ENCODE measurements around the gene DOCK4.

Gene DOCK4

DNA sequence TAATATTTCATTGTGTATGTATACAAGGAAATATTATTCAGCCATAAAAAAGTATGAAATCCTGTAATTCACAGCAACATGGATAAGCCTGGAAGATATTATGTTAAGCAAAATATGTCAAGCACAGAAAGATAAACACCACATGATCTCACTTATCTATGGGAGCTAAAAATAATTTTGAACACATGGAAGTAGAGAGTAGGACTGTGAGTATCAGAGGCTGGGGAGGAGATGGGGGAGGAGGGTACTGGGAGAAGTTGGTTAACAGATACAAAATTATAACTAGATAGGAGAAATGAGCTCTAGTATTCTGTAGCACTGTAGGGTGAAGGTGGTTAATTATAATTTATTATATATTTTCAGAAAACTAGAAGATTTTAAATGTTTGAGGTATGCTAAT is 132.7 kb downstream of the DOCK4 start:
- DNase-seq, result no peak

DNA sequence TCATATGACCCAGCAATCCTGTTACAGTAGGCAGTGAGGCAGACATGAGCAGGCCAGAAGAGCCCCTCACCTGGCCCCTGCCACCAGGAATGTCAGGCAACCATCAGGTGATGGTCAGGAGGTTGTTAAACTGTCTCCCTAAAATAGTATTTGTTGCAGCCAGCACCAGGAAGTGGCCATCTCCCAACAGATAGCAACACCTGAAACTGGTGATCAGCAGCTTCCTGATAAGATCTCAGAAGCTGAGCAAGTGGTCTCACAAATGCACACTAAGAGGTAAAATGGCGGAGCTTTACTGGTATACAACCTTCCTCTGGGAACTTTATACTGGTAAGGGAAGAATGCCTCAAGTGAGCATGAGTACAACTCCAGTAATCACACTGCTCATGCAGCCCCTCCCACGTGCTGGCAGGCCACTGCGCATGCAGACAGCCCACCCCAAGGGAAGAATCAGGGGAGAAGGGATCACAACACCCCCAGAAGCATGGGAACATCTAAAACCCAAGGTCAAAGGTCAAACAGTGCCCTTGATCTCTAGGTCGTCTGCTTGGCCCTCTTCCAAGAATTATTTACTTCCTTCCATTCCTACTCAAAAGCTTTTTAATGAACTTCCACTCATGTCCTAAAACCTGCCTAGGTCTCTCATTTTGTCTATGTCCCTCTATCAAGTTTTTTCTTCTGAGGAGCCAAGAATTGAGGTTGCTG is 133.5 kb downstream of the DOCK4 start:
- DNase-seq, result no peak

DNA sequence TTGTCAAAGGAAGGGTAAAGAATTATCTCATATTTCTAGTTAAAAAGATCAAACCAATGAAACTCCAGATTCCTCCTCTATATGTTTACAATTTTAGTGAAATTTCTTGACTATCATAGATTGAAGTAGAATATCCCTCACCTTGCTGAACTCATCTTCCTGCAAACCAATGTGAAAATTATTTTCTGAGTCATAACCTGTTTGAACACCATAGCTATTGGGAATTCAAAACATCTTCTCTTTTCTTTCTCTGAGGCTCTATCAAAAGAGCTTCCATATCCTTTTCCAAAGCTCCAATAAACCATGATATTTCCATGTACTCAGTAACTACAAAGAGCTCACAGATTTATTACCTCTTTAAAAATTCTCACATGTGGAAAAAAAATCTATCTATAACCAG is 134.3 kb downstream of the DOCK4 start:
- DNase-seq, result no peak

DNA sequence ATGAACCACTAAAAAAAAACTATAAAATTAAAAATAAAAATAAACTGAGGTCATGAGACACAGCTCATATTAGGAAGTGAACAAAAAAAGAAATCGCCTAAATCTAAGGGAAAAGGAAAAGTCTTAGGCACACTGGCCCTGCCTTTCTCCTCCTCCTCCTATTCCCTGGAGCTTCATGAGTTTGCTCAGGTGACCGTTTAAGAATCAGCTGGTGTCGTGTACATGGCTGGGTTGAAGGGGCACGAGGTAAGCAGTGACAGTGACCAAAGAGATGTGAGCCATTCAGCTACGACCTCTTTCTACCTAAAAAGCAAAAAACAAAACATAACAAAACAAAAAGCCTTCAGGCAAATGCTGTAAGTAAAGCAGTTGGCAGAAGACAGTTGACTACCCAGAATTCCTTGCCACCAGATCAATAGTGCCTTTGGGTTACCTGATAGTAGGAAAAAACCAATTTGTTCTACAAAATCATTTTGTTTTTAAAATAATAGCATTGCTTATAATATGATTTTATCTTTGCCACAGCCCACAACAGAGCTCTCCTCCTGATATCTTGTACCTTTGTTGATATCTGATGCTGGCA is 135.4 kb downstream of the DOCK4 start:
- DNase-seq, result no peak

DNA sequence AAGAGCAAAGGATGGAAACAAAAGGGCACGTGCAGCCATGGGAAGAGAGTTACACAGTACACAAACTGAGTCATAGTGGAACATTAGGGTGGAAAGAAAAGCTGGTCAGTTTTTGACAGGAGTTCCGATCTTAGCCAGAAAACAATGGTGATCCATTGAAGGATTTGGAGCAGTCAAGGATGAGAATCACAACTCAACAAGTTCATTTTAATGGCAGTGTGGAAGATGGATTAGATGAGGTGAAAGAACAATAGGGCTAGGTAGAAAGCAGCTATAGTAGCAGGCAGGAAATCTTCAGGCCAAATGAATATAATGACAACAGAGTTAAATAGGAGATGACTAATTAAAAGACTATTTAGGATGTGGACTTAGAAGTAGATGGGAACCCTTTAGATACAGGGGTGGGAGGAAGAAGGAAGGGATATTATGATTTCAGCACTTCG is 136.3 kb downstream of the DOCK4 start:
- DNase-seq, result no peak

DNA sequence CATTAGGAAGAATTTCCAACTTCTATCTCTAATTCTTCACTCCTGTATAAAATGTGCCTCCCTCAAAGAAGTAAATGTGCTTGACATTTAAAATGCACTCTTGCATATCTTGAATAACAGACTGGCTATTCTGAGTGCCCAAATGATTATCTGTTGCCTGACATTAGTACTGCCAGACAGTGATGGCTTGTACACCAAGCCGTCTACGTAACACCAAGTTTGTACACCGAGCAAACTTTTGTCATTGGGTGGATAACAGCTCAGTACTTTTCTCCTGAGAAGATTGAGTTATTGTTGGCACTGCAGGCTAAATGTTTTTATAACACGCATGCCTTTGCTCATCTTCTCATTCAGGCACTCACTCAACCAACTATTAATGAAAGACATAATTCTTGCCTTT is 137.2 kb downstream of the DOCK4 start:
- DNase-seq, result no peak

DNA sequence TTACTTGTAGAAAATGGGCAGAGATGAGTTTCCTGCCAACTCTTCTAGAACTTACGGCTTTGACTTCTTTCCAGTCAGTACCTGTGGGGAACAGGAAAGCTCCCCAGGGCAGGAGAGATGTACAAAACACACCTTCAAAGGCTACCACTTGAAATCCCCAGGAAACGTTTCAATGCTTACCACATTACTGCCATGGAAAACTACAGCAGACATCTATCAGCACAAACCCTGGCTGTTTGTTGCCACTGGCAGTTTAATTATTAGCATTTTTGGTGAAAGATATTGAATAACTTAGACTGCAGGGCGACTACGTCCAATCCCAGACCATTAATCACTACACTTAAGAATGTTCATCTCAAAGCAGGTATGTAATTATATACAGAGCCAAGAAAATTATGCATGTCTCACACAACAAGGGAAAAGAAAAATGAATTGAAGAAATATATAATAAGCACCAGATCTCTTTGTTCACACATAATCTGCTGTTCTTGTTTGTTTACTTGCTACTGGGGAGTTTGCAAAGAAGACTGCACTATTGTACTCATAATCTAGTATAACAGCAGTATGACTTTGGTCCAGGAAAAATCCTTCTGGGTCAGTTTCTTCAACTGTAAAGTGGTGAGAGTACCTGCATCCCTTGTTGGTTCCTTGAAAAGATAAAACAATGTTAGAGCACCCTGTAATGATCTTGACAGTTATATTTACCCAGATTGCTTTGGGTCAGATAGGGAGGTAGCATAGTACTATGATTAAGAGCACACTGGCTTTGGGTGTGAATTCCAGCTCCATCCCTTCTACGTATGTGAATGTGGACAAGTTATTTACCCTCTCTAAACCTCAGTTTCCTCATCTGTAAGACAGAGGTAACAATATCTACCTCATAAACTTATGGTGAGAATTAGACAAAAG is 138.3 kb downstream of the DOCK4 start:
- DNase-seq, result no peak

DNA sequence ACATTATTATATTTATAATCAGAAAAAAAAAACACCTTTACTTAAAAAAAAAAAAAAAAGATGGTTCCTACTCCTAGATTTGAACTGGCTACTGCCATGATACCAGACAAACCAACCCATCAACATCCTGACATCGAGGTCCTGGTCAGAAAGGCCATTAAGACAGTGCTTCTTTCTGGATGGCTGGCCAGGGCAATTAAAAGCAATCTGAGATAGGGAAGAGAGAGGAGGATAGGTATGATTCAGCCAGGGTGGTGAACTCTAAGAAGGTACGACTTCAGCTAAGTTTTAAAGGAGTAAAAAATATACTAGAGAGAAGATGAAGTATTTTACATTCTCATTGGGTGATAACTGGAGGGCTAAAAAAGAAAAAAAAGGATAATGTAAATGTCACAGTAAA is 139.0 kb downstream of the DOCK4 start:
- DNase-seq, result no peak

DNA sequence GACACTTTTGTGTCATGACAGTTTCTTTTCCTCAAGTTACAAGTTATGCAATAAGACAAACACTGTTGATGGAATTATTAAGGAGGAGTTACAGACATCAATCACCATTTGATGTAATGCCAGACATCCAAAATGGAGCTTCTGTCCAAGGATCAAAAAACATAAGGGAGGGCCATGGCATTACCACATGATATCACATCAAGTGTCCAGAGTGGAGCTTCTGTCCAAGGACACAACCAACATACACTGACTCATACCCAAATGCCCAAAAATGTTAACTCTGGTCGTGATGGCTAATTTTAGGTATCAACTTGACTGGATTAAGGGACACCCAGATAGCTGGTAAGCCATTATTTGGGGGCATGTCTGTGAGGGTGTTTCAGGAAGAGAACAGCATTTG is 140.4 kb downstream of the DOCK4 start:
- no peak for DNase-seq

DNA sequence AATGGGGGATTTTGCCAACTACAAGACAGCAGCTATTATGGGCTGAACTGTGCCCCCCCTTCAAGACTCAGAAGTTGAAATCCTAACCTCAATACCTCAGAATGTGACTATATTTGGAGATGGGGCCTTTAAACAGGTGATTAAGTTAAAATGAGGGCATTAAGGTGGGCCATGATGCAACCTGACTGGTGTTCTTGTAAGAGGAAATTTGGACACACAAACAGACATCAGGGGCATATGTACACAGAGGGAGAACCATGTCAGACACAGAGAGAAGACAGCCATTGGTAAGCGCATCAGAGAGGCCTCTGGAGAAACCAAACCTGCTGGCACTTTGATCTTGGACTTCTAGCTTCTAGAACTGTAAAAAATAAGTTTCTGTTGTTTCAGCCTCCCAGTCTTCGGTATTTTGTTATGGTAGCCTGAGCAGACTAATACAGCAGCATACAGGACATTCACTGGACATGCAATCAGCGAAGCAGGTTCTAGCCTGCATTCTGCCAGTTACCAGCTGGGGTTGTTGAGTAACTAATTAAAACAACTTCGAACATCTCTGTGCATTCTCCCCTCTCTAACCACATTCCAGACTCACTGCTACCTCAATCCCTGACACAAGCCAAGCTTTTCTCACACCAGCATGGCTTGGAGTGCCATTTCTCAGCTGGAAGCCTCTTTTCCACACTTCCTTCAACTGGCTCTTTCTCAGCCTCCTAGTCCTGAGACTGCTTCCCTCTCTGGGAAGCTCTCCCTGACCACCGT is 141.4 kb downstream of the DOCK4 start:
- DNase-seq, result no peak

DNA sequence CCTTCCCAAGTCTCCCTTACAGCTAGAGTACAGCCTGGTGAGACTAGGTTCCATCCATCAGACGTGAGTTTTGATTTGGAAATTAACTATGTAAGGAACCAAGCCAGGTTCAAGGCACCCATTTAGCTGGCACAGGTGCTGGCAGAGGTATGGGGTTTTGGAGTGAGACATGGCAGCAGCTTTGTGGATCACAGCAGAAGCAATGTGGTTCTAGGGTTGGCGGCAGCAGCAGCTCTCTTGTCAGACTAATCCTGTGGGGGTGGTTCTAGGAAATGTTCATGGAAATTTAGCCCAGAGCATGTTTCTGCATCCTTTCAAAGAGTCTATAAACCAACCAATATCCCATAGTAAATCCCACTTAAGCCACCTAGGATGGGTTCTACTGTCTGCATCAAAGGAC is 142.2 kb downstream of the DOCK4 start:
- no peak for DNase-seq

DNA sequence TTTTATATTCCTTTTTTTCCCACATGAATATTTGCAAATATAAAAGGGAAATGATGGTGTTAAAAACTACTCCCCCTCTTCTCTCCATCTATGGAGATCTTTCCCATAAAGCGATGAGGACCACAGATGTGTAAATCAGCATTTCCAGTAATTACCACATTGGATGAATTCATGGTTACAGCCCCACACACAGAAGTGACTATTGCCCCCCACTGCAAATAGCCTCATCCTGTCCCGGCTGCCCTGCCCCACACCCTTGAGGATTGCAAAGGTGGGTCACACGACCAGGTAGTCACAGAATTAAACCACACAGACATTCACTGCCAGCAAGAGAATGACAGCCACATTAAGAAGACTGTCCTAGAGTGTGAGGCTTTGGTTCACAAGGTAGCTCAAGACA is 145.1 kb downstream of the DOCK4 start:
- no peak for DNase-seq

DNA sequence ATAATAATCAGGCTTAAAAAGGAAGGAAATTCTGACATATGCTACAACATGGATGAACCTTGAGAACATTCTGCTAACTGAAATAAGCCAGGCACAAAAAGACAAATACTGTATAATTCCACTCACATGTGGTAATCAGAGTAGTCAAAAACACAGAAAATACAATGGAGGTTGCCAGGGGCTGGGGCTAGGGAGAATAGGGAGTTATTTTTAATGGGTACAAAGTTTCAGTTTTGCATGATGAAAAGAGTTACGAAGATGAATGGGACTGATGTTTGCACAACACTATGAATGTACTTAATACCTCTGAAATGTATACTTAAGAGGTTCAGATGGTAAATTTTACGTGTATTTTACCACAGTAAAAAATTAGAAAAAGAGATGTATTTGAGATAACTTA is 145.6 kb downstream of the DOCK4 start:
- DNase-seq, result no peak

DNA sequence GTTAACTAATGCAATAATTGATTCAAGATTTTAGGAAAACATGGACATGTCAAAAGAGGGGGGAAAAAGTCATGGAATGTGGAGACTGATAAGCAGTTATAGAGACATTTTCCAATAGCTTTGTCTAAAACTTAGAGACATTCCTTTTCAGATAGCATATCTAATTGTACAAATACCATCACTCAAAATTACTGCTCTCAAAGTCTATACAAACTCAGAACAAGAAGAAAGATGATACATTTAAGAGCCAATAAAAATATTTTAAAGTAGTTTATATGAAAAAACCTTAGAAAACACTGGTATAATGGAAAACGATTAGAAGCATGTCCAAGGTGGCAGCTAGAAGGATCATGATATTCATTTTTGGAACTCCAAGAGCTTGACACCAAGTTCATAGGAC is 146.5 kb downstream of the DOCK4 start:
- DNase-seq, result no peak

DNA sequence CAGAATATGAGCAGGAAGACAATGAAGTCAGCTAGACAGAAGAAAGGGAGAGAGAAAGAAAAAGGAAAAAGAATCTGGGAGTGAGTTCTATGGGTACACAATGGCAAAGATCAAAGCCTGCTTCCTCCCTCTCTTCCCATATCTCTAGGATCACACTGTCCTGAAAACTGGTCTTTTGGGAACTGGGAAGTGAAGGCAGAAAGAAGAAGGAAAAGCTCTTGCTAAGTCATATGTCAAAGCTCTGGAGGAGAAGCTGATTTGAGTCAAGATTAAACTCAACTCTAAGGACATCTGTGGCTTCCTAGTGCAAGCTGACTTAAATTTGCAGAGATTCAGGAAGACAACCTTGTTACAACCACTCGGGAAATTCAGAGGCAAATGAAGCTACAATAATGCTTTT is 147.5 kb downstream of the DOCK4 start:
- DNase-seq, result no peak

DNA sequence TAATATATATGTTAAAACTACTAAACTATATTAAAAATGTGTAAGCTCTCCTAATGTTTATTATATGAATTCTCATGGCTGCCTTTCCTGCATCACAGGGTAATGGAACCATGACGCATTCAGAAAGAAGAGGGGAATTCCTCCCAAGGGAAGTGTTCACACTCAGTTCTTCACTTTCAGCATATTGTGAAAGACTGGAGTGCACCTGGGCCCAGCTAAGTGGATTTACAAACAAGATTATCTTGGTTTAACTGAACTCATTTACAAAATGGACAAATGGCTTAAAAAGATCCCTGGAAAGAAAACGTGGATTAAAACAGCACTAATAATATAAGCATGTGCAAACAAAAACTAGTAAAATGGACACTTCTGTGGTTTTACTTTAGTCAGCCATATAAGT is 149.8 kb downstream of the DOCK4 start:
- DNase-seq, result no peak

DNA sequence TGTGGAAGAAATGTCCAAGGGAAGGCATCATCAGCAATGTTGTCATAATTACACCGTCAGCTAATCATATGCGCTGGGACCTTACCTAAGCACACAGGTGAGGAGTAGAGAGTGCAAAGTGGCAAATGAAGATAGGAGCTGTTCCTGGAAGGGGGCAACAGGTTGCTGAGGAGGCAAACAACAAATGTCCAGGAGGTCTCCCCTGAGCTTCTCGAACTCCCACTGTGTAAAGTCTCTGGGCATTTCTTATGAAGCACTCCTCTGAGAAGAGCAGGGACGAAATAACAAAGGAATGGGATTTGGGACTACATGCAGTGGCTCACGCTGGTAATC is 152.5 kb downstream of the DOCK4 start:
- no peak for DNase-seq

DNA sequence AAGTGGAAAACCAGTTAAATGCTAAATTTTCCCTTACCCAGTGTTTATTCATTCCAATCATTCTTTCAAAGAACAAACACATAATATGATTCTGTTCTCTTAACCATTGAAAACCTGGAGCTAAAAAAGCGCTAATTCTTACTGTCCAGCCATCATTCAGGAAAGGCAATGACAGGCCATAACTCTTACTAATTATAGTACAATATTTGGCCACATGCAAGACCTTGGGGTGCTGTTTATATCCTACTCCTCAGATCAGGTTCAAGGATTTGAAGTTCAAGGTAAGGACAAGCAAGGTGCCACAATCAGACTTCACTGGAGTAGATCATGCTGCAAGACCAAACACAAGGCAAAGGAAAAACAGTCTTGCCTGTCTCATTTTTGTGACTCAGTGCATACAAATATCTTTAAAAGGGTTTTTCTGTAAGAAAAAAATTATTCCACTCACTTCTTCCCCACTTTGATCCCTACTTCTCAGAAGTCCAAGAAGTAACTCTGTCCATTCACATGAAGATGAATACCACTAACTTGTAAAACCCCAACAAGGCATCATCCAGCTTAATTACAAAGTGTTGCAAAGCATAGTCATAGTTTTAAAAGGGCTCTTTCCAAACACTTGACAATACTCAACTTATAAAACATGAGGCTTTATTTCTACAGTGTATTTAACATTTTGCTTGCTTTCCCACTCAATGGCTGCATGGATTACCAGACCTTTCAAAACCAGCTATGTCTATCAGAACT is 153.0 kb downstream of the DOCK4 start:
- DNase-seq, result no peak

DNA sequence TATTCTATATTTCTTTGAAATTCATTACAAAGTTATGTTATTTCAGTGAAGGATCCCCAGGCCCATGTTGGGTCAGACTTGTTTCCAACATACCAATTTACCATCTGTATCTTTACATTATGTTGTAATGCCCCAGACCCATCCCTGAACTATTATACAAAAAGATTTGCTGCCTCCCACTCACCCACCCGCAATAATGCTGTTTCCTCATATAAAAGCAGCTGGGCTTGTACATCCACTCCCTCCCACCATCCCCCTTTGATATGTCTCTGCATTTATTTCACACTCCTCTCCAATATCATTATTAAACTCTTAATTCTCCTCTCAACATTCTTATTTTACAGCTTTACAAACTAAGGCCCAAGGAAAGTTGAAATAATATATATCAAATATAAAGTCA is 153.7 kb downstream of the DOCK4 start:
- no peak for DNase-seq

DNA sequence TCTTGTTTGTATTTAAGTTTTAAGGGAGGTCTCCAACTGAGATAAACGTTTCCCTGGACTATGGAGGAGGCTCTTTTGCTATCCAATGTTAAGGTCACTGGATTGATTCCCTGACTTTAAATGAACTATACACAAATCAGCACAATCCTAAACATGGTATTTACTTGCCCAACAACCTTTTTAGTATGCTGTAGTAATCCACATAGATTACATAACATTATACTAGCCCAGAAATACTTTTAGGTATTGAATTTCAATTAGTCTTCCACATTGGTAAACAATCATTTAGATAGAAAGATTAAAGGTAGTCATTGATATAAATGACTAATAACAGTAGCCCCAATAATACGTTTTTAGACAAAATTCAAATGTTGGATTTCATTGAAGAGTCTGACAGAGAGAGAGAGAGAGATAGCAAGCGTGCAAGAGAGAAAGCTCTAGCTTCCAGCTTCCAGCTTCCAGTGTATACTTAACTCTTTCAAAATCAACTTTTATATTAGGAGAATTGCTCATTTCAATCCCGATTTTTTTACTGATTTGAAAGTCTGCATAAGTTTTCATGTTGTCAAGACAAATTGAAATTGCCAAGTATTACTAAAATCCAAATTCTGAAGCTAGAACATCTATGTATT is 155.8 kb downstream of the DOCK4 start:
- no peak for DNase-seq

DNA sequence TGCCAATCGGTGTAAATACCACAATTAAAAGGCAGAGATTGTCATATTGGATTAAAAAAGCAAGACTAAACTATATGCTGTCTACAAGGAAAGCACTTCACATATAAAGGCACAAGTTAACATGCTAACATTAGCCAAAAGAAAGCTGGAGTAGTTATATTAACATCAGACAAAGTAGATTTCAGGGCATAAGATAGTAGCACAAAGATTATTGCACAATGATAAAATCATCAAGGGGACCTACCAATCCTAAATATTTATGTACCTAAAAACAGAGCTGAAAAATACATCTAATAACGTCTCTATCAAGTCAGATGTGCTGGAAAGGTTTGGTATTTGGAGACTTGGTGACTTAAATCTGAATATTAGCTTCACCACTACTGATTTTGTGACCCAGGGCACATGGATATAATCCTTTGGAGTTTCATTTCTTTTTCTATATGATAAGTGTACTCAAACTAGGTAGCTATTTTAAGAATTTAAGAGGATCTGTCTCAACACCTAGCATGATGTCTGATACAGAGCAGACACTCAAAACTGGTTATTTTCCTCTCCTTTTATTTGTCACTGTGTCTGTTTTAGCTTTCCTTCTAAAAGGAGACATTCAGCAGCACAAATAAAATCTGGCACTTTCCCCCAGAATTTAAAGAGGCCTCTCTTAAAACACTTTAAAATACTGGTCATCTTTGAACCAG is 156.5 kb downstream of the DOCK4 start:
- no peak for DNase-seq

All from fibroblast of skin of scalp (primary cell).